ENCODE measurements around the gene ADAM12.

ADAM12 gene

GRCh38 chr10:126158133-126158892 lies 230.0 kb downstream of the ADAM12 start:
- in situ Hi-C loops (cut with HindIII; ENCODE audit: low sequenced_read_pairs) = no loop called here

GRCh38 chr10:126157189-126157588 lies 231.1 kb downstream of the ADAM12 start:
- in situ Hi-C loops (cut with HindIII; ENCODE audit: low sequenced_read_pairs) = no loop called here

GRCh38 chr10:126156503-126156902 lies 231.8 kb downstream of the ADAM12 start:
- in situ Hi-C loops (cut with HindIII; ENCODE audit: low sequenced_read_pairs) = no loop called here

- in situ Hi-C loops (cut with HindIII; ENCODE audit: low sequenced_read_pairs) = no loop called here
Measured at GRCh38 chr10:126156012-126156411, 232.3 kb downstream of the ADAM12 start.

- in situ Hi-C loops (cut with HindIII; ENCODE audit: low sequenced_read_pairs) = no loop called here
Measured at GRCh38 chr10:126155528-126155927, 232.7 kb downstream of the ADAM12 start.

GRCh38 chr10:126153711-126154628 lies 234.3 kb downstream of the ADAM12 start:
- in situ Hi-C loops (cut with HindIII; ENCODE audit: low sequenced_read_pairs) = no loop called here

- in situ Hi-C loops (cut with HindIII; ENCODE audit: low sequenced_read_pairs) = no loop called here
Measured at GRCh38 chr10:126147866-126148587, 240.2 kb downstream of the ADAM12 start.

- in situ Hi-C loops (cut with HindIII; ENCODE audit: low sequenced_read_pairs) = no loop called here
Measured at GRCh38 chr10:126146771-126147170, 241.5 kb downstream of the ADAM12 start.

GRCh38 chr10:126143117-126143516 lies 245.2 kb downstream of the ADAM12 start:
- in situ Hi-C loops (cut with HindIII; ENCODE audit: low sequenced_read_pairs) = no loop called here

GRCh38 chr10:126140746-126141273 lies 247.5 kb downstream of the ADAM12 start:
- in situ Hi-C loops (cut with HindIII; ENCODE audit: low sequenced_read_pairs) = no loop called here

GRCh38 chr10:126137562-126138221 lies 250.6 kb downstream of the ADAM12 start:
- in situ Hi-C loops (cut with HindIII; ENCODE audit: low sequenced_read_pairs) = no loop called here

- in situ Hi-C loops (cut with HindIII; ENCODE audit: low sequenced_read_pairs) = no loop called here
Measured at GRCh38 chr10:126135941-126136595, 252.2 kb downstream of the ADAM12 start.

GRCh38 chr10:126135177-126135576 lies 253.1 kb downstream of the ADAM12 start:
- in situ Hi-C loops (cut with HindIII; ENCODE audit: low sequenced_read_pairs) = no loop called here

- in situ Hi-C loops (cut with HindIII; ENCODE audit: low sequenced_read_pairs) = no loop called here
Measured at GRCh38 chr10:126133906-126134656, 254.2 kb downstream of the ADAM12 start.

GRCh38 chr10:126133082-126133620 lies 255.1 kb downstream of the ADAM12 start:
- in situ Hi-C loops (cut with HindIII; ENCODE audit: low sequenced_read_pairs) = no loop called here

GRCh38 chr10:126131341-126131740 lies 256.9 kb downstream of the ADAM12 start:
- in situ Hi-C loops (cut with HindIII; ENCODE audit: low sequenced_read_pairs) = no loop called here

- in situ Hi-C loops (cut with HindIII; ENCODE audit: low sequenced_read_pairs) = no loop called here
Measured at GRCh38 chr10:126130271-126130710, 258.0 kb downstream of the ADAM12 start.

GRCh38 chr10:126129026-126129425 lies 259.3 kb downstream of the ADAM12 start:
- in situ Hi-C loops (cut with HindIII; ENCODE audit: low sequenced_read_pairs) = no loop called here

GRCh38 chr10:126128581-126128980 lies 259.7 kb downstream of the ADAM12 start:
- in situ Hi-C loops (cut with HindIII; ENCODE audit: low sequenced_read_pairs) = no loop called here
